ENCODE data around the gene KNG1. TPM values are rescaled to one million over a fixed set of nuclear protein-coding genes. Genes with fewer than 3 reads are reported as not detected.

Gene KNG1
- total RNA-seq, result under 1 TPM in 2 of 6 donors, not detected in 4; 0.46 to 0.51 TPM

DNA sequence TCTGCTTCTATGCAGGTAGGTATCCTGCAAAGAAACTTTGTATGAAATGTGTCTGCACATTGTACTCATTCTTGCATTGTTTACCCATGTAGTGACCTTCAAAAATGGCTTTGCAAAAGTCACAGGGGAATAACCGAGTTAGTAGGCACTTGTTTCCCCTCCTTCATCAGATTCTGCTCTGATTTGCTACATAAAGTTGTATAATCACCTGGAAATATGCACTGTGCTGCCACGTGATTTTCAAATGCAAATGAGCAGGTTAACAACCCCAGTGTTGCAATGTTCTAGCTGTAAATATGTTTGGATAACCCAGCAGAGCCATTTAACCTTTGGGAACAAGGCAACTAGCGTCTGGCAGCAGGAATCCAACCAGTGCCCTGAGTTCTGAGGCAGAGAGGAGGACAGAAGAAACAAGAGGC lies at the start of gene KNG1:
Gene KNG1, plus strand, starts transcription at position 321 of the 419 bp plus-strand sequence. CDS start 184 bp downstream, outside the sequence.
- Histone ChIP-seq H3K9me3 (no peaks in the 10 kb centered on the region), H3K36me3 (no peaks in the 10 kb centered on the region), H3K4me1 (no peaks in the 10 kb centered on the region), H3K27me3 (no peaks in the 10 kb centered on the region), H3K4me3 (no peak within 1 kb of the TSS), H3K27ac (no peak within 1 kb of the TSS)
- 58 to 59% methylated on average over 3 of the region's 3 CpGs for WGBS, 2 donors
- TF ChIP-seq, protein P1, sequence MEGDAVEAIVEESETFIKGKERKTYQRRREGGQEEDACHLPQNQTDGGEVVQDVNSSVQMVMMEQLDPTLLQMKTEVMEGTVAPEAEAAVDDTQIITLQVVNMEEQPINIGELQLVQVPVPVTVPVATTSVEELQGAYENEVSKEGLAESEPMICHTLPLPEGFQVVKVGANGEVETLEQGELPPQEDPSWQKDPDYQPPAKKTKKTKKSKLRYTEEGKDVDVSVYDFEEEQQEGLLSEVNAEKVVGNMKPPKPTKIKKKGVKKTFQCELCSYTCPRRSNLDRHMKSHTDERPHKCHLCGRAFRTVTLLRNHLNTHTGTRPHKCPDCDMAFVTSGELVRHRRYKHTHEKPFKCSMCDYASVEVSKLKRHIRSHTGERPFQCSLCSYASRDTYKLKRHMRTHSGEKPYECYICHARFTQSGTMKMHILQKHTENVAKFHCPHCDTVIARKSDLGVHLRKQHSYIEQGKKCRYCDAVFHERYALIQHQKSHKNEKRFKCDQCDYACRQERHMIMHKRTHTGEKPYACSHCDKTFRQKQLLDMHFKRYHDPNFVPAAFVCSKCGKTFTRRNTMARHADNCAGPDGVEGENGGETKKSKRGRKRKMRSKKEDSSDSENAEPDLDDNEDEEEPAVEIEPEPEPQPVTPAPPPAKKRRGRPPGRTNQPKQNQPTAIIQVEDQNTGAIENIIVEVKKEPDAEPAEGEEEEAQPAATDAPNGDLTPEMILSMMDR (IDR thresholded peaks at IDR 0.05), result no peak
- TF ChIP-seq EP300 (IDR thresholded peaks at IDR 0.05) (no peak), POLR2A (IDR thresholded peaks at IDR 0.05) (no peak), POLR2AphosphoS5 (IDR thresholded peaks at IDR 0.05) (no peak)
- DNase-seq (no peak), ATAC-seq (ENCODE audit: low FRiP score in 2 of 2) (no peak)

DNA sequence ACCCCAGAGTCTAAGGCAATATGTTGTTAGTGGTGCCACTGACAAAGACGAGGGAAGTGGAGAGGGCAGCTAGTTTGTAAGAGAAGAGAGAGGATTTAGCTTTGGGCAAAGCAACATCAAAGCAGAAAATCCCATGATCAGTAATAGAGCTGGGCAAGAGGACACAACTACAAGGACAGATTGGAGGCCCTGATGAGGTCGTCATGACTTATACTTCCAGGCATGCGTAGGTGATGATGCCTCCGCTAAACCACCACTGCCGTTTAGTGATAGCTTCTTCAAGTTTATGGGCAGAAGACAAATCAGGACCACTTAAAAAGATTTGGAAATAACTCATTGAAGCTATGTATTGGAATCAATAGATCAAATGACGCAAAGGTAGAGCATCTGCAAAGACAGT lies 48.7 kb upstream of the KNG1 start:
- no peak overlapping the region for H3K4me3 ChIP-seq
- DNase-seq, result no peak
- no peaks in the 10 kb centered on the region for H3K4me1 ChIP-seq
- H3K9me3 ChIP-seq, result no peaks in the 10 kb centered on the region
- H3K27ac ChIP-seq, result no peak overlapping the region
- H3K36me3 ChIP-seq, result no peaks in the 10 kb centered on the region
- ATAC-seq (ENCODE audit: low FRiP score in 2 of 2), result no peak
- no peaks in the 10 kb centered on the region for H3K27me3 ChIP-seq
- WGBS, 2 donors, result 75 to 78% methylated on average over 6 of the region's 6 CpGs
- TF ChIP-seq EP300 (IDR thresholded peaks at IDR 0.05), result no peak
- TF ChIP-seq, protein P1 (IDR thresholded peaks at IDR 0.05), result no peak
- TF ChIP-seq POLR2A (IDR thresholded peaks at IDR 0.05), result no peak
- TF ChIP-seq POLR2AphosphoS5 (IDR thresholded peaks at IDR 0.05), result no peak

DNA sequence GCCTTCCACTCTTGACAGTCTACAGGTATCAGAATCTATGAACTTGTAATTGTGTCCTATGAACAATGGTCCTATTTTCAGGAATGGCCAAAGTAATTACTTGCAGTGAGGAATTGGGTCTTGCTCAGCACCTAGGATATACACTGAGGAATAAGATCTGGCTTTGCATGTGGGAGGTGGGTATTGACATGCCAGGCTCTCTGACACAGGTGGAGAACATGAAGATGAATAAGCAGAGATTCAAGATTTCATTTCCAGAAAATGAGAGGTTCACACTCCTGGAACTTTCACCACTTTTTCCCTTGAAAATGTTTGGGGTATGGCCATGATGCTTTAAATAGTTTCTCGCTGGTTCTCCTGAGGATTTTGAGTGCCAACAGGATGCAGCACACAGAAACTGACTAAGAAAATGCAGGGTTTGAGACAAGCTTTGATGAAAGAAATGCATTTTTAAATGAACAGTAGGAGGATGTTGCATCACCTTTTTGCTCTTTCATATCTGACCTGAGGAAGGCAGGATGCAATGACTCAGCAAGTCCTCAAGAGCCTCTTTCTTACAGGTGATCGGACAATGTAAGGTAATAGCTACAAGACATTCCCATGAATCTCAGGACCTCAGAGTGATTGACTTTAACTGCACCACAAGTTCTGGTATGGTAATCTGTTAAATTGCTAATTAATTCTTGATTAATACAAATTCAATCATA lies 47.6 kb upstream of the KNG1 start:
- H3K4me1 ChIP-seq, result no peaks in the 10 kb centered on the region
- H3K9me3 ChIP-seq, result no peaks in the 10 kb centered on the region
- no peaks in the 10 kb centered on the region for H3K36me3 ChIP-seq
- no peak overlapping the region for H3K4me3 ChIP-seq
- DNase-seq (peak in 1 of 2 donors; percentile 58), ATAC-seq (ENCODE audit: low FRiP score in 2 of 2) (no peak)
- TF ChIP-seq, protein P1 (IDR thresholded peaks at IDR 0.05), result no peak
- TF ChIP-seq POLR2AphosphoS5 (IDR thresholded peaks at IDR 0.05), result no peak
- no peak for TF ChIP-seq EP300 (IDR thresholded peaks at IDR 0.05)
- no peak for TF ChIP-seq POLR2A (IDR thresholded peaks at IDR 0.05)
- 71 to 82% methylated on average over 2 of the region's 2 CpGs for WGBS, 2 donors
- H3K27me3 ChIP-seq, result no peaks in the 10 kb centered on the region
- H3K27ac ChIP-seq, result no peak overlapping the region

DNA sequence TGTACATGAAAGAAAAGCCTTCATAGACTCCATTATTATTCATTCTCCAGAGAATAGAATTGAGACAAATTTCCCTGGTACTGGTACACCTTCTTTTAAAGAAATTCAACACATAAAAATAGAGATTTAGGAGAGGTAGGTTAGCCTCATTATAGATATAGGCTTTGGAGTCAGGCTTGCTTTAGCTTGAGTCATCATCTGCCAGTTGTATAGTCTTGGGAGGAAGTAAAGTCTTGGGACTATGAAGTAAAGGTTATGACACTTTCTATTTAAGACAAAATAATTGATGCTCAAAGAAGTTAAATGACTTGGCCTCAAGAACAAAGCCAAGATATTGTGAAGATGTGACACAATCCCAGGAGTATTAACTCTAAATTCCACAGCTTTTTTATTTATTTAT lies 47.0 kb upstream of the KNG1 start:
- H3K4me1 ChIP-seq, result no peaks in the 10 kb centered on the region
- no peak overlapping the region for H3K27ac ChIP-seq
- no peak overlapping the region for H3K4me3 ChIP-seq
- H3K36me3 ChIP-seq, result no peaks in the 10 kb centered on the region
- H3K27me3 ChIP-seq, result no peaks in the 10 kb centered on the region
- ATAC-seq (ENCODE audit: low FRiP score in 2 of 2), result no peak
- DNase-seq, result no peak
- TF ChIP-seq, protein P1 (IDR thresholded peaks at IDR 0.05), result no peak
- TF ChIP-seq POLR2AphosphoS5 (IDR thresholded peaks at IDR 0.05), result no peak
- no peak for TF ChIP-seq POLR2A (IDR thresholded peaks at IDR 0.05)
- TF ChIP-seq EP300 (IDR thresholded peaks at IDR 0.05), result no peak
- H3K9me3 ChIP-seq, result no peaks in the 10 kb centered on the region

DNA sequence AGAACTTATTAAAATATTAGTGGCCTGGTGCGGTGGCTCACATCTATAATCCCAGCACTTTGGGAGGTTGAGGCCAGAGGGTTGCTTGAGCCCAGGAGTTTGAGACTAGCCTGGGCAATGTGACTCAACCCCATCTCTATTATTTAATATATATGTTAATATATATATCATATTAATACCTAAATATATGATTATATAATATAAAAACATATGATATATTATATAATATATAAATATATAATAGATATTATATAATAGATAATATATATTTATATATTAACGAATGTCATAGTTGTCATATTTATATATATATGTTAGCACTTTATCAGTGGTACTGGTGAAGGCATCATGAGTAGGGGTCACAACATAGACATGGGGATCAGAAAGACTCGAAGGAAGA lies 46.1 kb upstream of the KNG1 start:
- 89 to 90% methylated on average over 3 of the region's 3 CpGs for WGBS, 2 donors
- H3K36me3 ChIP-seq, result no peaks in the 10 kb centered on the region
- H3K4me3 ChIP-seq, result no peak overlapping the region
- H3K4me1 ChIP-seq, result no peaks in the 10 kb centered on the region
- H3K27ac ChIP-seq, result no peak overlapping the region
- DNase-seq (no peak), ATAC-seq (ENCODE audit: low FRiP score in 2 of 2) (no peak)
- H3K9me3 ChIP-seq, result no peaks in the 10 kb centered on the region
- H3K27me3 ChIP-seq, result no peaks in the 10 kb centered on the region
- TF ChIP-seq POLR2A (IDR thresholded peaks at IDR 0.05) (no peak), POLR2AphosphoS5 (IDR thresholded peaks at IDR 0.05) (no peak), EP300 (IDR thresholded peaks at IDR 0.05) (no peak)
- TF ChIP-seq, protein P1 (IDR thresholded peaks at IDR 0.05), result no peak
